Spinal cord (tissue), 10 donors: Measurements from ENCODE around the gene LYZL6. TPM values are rescaled to one million over a fixed set of nuclear protein-coding genes. Genes with fewer than 3 reads are reported as not detected.

ENCODE experiments used
- DNase-seq, 6 donors: peaks; one replicate each; pipeline versions ENCODE4 v3.0.0 to v3.0.0-alpha.2; 2013 to 2015; ENCODE audit warnings: low spot score in 6 of 6, low read depth in 4 of 6
- H3K27ac ChIP-seq: one replicate; pipeline ENCODE4 v1.5.1; 2013; ENCODE audit warnings: low read depth, low read length, control low read depth
- H3K27me3 ChIP-seq: one replicate; pipeline ENCODE4 v1.6.1; 2013; ENCODE audit warnings: low read length; ENCODE audit not compliant: control insufficient read depth, insufficient read depth
- H3K36me3 ChIP-seq: one replicate; pipeline ENCODE4 v1.6.1; 2013; ENCODE audit warnings: low read length; ENCODE audit not compliant: control insufficient read depth, insufficient read depth
- H3K4me1 ChIP-seq: one replicate; pipeline ENCODE4 v1.6.1; 2013; ENCODE audit warnings: low read length; ENCODE audit not compliant: control insufficient read depth, insufficient read depth
- H3K4me3 ChIP-seq: one replicate; pipeline ENCODE4 v1.5.1; 2013; ENCODE audit warnings: low read depth, low read length, control low read depth
- H3K9me3 ChIP-seq: one replicate; pipeline ENCODE4 v1.6.1; 2013; ENCODE audit warnings: low read length; ENCODE audit not compliant: control insufficient read depth, insufficient read depth
- WGBS: methylation state at CpG from one replicate; pipeline ENCODE4 v1.1.5; 2013; ENCODE audit warnings: missing lambda C conversion rate; ENCODE audit not compliant: insufficient coverage; 5-methylcytosine and 5-hydroxymethylcytosine counted together
- polyA plus RNA-seq, 2 donors: library from polyadenylated mRNA; unstranded; fragments of 120-200 nt; gene quantifications; one replicate each; pipeline ENCODE4 v1.2.1, GENCODE V29; 2013; ENCODE audit not compliant: insufficient read length in 2 of 2
- total RNA-seq, 2 donors: library from RNA; depleted of rRNA in 1 of 2; stranded (reverse); fragments of 120-200 nt in 1 of 2; fragments of >200 nt in 1 of 2; gene quantifications; one replicate each; pipeline versions ENCODE4 v1.2.3 to v1.2.4, GENCODE V29; 2013 to 2014
- donor health status: healthy.

The LYZL6 gene
- total and polyA plus RNA-seq, 4 donors = not detected

- H3K27me3 ChIP-seq = no peaks in the 10 kb centered on the region
- no peaks in the 10 kb centered on the region for H3K36me3 ChIP-seq
- no peak within 1 kb of the TSS for H3K27ac ChIP-seq
- peak within 1 kb of the TSS; percentile 68 for H3K4me3 ChIP-seq
- WGBS = 1% methylated on average over 27 of the region's 35 CpGs
- no peaks in the 10 kb centered on the region for H3K9me3 ChIP-seq
- peaks cover 19% of the 10 kb centered on the region for H3K4me1 ChIP-seq
- peak in 5 of 6 donors; percentile 38 to 90 (median 64) for DNase-seq
These were observed 13.1 kb downstream of the LYZL6 start, which contains the start of gene RDM1 for GRCh38 chr17:35930211-35931065. TSS of gene RDM1 (minus strand) at chr17:35930773. CDS start at chr17:35930727, 46 bp downstream.

- Histone ChIP-seq H3K27ac (no peak overlapping the region), H3K9me3 (no peaks in the 10 kb centered on the region), H3K36me3 (no peaks in the 10 kb centered on the region), H3K4me1 (peaks cover 19% of the 10 kb centered on the region), H3K4me3 (no peak overlapping the region), H3K27me3 (no peaks in the 10 kb centered on the region)
- DNase-seq = no peak
These were observed 15.8 kb downstream of the LYZL6 start for GRCh38 chr17:35927714-35928113.

GRCh38 chr17:35923609-35924114, 19.9 kb downstream of the LYZL6 start:
- Histone ChIP-seq H3K9me3 (no peaks in the 10 kb centered on the region), H3K36me3 (no peaks in the 10 kb centered on the region), H3K27ac (no peak overlapping the region), H3K4me1 (no peaks in the 10 kb centered on the region), H3K4me3 (no peak overlapping the region), H3K27me3 (no peaks in the 10 kb centered on the region)
- 96% methylated on average over 4 of the region's 6 CpGs for WGBS
- no peak for DNase-seq

GRCh38 chr17:35920229-35920628, 23.3 kb downstream of the LYZL6 start:
- Histone ChIP-seq H3K4me3 (no peak overlapping the region), H3K27me3 (no peaks in the 10 kb centered on the region), H3K9me3 (no peaks in the 10 kb centered on the region), H3K4me1 (no peaks in the 10 kb centered on the region), H3K27ac (no peak overlapping the region), H3K36me3 (peaks cover 4% of the 10 kb centered on the region)
- no peak for DNase-seq
- no CpG with 5 or more reads among the region's 1 CpG for WGBS

GRCh38 chr17:35918665-35919064, 24.8 kb downstream of the LYZL6 start:
- DNase-seq = no peak
- no CpG with 5 or more reads among the region's 3 CpGs for WGBS
- H3K27ac ChIP-seq = no peak overlapping the region
- no peaks in the 10 kb centered on the region for H3K27me3 ChIP-seq
- no peaks in the 10 kb centered on the region for H3K4me1 ChIP-seq
- no peaks in the 10 kb centered on the region for H3K9me3 ChIP-seq
- no peak overlapping the region for H3K4me3 ChIP-seq
- H3K36me3 ChIP-seq = peaks cover 4% of the 10 kb centered on the region

GRCh38 chr17:35917519-35918213, 25.8 kb downstream of the LYZL6 start:
- H3K4me1 ChIP-seq = no peaks in the 10 kb centered on the region
- H3K4me3 ChIP-seq = no peak overlapping the region
- H3K27me3 ChIP-seq = no peaks in the 10 kb centered on the region
- WGBS = 96% methylated on average over 28 of the region's 29 CpGs
- H3K27ac ChIP-seq = no peak overlapping the region
- no peak for DNase-seq
- H3K9me3 ChIP-seq = no peaks in the 10 kb centered on the region
- peaks cover 4% of the 10 kb centered on the region for H3K36me3 ChIP-seq

GRCh38 chr17:35915153-35915964, 28.2 kb downstream of the LYZL6 start:
- 77% methylated on average over 3 of the region's 3 CpGs for whole genome bisulfite sequencing
- Histone ChIP-seq H3K27me3 (no peaks in the 10 kb centered on the region), H3K27ac (no peak overlapping the region)

GRCh38 chr17:35914354-35914753, 29.2 kb downstream of the LYZL6 start:
- no peak overlapping the region for H3K4me3 ChIP-seq
- H3K9me3 ChIP-seq = no peaks in the 10 kb centered on the region
- no peak overlapping the region for H3K27ac ChIP-seq
- 100% methylated on average over 1 of the region's 1 CpG for WGBS
- H3K27me3 ChIP-seq = no peaks in the 10 kb centered on the region
- peaks cover 4% of the 10 kb centered on the region for H3K36me3 ChIP-seq
- DNase-seq = no peak
- H3K4me1 ChIP-seq = no peaks in the 10 kb centered on the region

More at GRCh38 chr17:35915153-35915964, 28.2 kb downstream of the LYZL6 start:
- H3K36me3 ChIP-seq = peaks cover 4% of the 10 kb centered on the region
- H3K4me1 ChIP-seq = no peaks in the 10 kb centered on the region
- H3K4me3 ChIP-seq = no peak overlapping the region
- no peaks in the 10 kb centered on the region for H3K9me3 ChIP-seq
- no peak for DNase-seq

GRCh38 chr17:35913609-35914008, 29.9 kb downstream of the LYZL6 start:
- Histone ChIP-seq H3K36me3 (peaks cover 4% of the 10 kb centered on the region), H3K27me3 (no peaks in the 10 kb centered on the region), H3K4me1 (no peaks in the 10 kb centered on the region), H3K4me3 (no peak overlapping the region), H3K27ac (no peak overlapping the region), H3K9me3 (no peaks in the 10 kb centered on the region)
- no peak for DNase-seq
- WGBS = 87% methylated on average over 4 of the region's 4 CpGs
